GM21423 (cell line): Measurements from ENCODE around the gene SFMBT1.
"Not testable (repeated sequence)": the region's sequence is repeated elsewhere in the genome, so short reads cannot be mapped to it uniquely, and the experiment has no call there.

ENCODE experiments used
- ATAC-seq: cut with Tn5 transposase; IDR thresholded peaks from one replicate; pipeline ENCODE4 v1.9.1; 2021; ENCODE audit warnings: mild to moderate bottlenecking, moderate library complexity; ENCODE audit not compliant: unreplicated experiment

The SFMBT1 gene

GRCh38 chr3:53038679-53039375, 7.0 kb downstream of the SFMBT1 start:
- ATAC-seq = no peak

GRCh38 chr3:53035825-53036619, 9.9 kb downstream of the SFMBT1 start:
- no peak for ATAC-seq

DNA sequence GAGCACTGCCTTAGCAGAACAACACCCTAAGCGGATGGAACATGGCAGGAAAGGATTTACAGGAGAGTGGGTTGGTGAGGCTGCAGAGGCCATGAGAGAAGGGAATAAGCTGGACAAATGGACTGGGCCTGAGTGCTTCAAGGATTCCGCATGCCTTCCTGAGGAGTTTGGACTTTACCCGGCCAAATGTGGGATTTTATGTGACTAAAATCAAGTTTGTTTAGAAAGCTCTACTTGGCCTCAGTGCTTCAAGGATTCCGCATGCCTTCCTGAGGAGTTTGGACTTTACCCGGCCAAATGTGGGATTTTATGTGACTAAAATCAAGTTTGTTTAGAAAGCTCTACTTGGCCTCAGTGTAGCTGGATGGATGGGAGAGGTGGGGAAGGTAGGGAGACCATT, 10.9 kb downstream of the SFMBT1 start:
- not testable (repeated sequence) for ATAC-seq

DNA sequence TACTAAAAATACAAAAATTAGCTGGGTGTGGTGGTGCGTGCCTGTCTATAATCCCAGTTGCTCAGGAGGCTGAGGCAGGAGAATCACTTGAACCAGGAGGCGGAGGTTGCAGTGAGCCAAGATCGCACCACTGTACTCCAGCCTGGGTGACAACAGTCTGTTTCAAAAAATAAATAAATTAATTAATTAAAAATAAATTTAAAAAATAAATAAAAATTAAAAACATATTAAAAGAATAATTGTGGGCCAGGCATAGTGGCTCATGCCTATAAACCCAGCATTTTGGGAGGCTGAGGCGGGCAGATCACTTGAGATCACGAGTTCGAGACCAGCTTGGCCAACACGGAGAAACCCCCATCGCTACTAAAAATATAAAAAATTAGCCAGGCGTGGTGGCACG, 11.5 kb downstream of the SFMBT1 start:
- ATAC-seq = not testable (repeated sequence)

DNA sequence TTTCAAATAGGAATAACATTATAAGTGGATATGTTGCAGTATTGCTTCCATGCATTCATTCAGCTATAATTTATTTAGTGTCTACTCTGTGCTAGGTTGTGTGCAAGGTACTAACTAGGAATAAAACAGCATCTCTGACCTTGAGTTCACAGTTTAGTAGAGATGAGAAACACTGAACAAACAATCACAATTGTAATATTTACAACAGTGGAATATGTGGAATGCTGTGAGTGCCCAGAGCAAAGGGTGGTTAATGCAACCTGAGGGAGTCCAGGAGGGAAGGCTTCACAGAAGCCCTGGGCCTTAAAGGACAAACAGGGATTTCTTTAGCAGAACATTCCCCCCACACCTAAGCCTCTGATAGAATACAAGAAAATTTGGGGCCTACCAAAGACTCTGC, 13.3 kb downstream of the SFMBT1 start:
- no peak for ATAC-seq

DNA sequence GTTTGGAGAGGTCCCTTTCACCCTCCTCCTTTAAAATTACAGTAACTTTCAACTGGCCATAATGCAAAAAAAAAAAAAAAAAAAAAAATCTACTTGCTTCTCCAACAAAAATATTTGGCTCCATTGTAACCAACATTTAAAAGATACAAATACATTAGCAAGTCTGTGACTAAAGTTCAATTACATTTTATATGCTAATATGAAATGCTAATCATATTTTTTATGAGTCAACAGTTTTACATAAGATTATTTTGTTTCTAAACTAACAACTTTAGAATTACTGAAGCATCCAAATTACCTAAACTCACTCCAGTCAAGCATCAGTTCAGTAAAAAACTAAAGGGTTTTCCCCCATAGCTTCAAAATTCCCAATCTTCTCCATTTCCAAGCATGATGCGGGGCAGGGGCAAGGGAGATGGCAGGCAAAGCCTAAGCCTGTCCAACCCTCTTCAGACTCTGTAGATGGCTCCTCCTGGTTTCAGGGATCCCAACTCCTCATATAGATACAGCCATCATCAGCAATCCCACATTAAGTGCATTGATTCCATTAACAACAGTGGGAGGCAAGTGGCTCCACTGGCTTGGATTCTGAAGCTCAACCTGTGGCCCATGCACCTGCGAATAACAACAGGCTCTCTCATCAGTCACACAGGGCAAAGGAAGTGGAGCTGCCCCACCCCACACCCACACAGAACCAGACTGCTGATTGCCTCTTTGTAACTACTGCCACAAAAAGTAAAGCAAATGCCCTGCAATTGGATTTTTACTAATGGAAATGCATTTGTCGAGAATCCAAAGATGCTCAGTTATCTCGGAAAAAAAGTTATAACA, 15.0 kb downstream of the SFMBT1 start:
- no peak for ATAC-seq

GRCh38 chr3:53028641-53029040, 17.2 kb downstream of the SFMBT1 start:
- no peak for ATAC-seq

DNA sequence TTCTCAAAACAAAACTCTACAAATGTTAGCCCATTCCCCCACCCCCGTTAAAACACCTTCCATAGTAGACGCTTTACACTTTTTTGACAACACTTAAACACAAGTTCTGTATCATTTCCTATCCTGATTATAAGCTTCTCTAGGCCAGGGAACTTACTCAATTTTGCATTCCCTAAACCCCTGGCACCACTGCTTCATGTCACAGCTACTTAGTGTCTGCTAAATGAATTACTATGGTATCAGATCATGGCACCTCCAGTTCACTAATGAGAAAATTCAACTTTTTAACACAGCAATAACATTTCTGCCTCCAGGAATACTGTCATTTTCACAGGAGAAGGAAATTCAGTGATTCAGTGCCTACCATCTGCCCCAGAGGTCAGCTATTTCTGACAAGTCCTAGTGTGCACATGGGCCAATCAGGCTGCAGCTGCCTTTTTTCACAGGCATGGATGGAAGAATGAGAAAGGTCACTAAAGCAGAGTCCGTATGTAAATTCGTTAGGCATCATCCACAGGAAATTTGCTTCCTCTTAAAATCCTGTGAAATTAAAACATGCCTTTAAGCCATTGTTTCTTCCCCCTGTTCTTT, 18.5 kb downstream of the SFMBT1 start:
- no peak for ATAC-seq

DNA sequence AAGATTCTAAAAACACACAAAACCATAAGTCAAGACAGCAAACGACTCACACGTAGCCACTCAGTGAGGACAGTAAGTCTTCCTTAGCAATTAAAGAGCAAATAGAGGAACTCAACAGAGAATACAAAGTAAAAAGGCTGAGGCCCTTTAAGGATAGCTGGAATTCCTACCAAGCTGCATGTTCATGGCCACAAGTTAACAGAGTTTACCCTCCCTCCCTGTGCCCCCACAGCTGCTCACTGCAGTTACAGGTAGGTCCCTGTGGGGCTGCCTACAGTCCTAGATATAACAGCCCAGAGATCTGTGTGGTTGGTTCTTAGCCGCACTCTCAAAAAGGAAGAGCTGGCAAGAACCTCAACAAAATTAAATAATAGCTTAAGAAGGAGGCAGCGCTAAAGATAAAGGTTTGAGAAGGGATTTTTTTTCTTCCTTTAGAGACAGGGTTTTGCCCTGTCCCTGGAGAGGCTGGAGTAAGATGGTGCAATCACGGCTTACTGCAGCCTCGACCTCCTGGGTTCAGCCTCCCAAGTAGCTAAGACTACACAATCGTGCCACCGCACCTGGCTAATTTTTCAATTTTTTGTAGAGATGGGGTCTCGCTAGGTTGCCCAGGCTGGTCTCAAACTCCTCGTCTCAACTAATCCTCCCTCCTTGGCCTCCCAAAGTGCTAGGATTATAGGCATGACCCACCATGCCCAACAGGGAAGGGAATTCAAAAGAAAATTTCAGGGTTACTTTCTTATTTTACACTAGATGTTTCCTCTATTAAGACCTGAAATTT, 19.3 kb downstream of the SFMBT1 start:
- ATAC-seq = no peak

- no peak for ATAC-seq
Observed at GRCh38 chr3:53024315-53024714, 21.6 kb downstream of the SFMBT1 start.

DNA sequence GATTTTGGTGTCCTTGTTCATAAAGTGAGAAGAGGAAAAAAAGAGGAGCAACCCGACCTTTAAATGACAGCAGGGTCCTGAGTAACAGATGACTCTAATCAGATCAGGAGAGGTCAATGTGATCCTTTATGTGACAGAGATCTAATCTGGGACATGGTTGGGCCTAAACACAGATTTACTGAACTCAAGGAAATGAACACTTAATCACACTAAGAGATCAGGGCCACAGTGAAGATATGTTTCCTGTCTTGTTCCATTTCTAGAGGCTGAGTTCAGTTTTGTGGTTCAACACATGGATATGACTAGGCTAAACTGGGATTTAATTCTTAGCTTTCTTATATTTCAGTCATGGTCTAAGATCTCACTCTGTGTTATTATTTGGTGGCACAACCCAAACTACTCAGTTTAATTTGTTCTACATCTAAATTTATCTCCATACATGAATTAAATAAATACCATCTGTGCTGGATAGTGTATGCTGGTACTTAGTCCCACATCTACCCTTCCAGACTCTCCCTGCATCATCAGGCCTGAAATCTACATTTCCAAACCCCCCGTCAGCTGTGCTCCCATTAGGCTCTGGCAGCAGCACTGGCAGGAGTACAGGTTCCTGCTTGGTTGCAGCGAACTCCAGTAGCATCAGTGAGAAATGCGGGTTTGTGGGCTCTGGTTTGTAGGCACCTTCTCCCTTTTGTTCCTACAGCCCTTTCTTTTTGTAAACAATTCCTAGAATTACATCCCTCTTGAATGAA, 22.6 kb downstream of the SFMBT1 start:
- ATAC-seq = no peak

DNA sequence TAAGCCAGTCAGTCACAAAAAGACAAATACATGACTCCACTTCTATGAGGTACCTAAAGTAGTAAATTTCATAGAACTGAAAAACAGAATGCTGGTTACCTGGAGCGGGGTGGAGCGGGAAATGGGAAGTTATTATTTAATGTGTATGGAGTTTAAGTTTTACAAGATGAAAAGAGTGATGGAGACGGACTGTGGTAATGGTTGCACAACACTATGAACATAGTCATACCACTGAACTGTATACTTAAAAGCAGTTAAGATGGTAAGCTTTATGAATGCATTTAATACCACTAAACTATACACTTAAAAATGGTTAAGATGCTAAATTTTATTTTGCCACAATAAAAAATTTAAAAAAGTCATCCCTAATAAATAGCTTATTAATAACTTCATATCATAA, 23.2 kb downstream of the SFMBT1 start:
- ATAC-seq = no peak

- ATAC-seq = no peak
Observed at GRCh38 chr3:53016236-53016635, 29.6 kb downstream of the SFMBT1 start.

GRCh38 chr3:53011324-53011723, 34.5 kb downstream of the SFMBT1 start:
- no peak for ATAC-seq

DNA sequence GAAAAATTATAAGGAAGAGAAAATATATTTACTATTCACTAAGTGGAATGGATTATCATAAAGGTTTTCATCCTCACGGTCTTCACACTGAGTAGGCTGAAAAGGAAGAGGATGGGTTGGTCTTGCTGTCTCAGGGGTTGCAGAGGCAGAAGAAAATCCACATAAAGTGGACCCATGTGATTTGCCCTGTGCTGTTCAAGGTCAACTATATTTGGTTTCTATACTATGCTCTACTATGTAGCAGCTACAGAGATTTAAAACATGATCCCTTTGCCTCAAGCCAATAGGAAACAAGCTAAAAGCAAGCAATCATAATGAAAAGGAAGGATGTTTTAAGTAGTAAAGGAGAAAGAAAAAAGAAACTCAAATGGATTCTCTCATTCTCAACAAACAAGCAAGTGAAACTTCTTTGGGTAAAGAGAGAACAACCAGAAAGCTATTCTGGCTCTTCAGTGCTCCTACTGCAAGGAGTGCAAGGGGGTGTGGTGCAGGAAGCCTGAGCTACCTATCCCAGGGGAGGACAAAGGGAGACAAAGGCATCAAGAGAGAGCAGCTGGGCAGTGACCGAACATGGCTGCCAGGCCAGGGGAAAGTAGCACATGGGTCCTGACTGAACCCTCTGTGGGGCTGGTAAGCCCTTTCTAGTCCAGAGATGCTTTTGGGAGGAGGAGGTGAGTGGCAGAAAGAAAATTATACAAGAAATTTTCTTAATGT, 35.9 kb downstream of the SFMBT1 start:
- ATAC-seq = no peak

- no peak for ATAC-seq
Observed at GRCh38 chr3:53008932-53009331, 36.9 kb downstream of the SFMBT1 start.

DNA sequence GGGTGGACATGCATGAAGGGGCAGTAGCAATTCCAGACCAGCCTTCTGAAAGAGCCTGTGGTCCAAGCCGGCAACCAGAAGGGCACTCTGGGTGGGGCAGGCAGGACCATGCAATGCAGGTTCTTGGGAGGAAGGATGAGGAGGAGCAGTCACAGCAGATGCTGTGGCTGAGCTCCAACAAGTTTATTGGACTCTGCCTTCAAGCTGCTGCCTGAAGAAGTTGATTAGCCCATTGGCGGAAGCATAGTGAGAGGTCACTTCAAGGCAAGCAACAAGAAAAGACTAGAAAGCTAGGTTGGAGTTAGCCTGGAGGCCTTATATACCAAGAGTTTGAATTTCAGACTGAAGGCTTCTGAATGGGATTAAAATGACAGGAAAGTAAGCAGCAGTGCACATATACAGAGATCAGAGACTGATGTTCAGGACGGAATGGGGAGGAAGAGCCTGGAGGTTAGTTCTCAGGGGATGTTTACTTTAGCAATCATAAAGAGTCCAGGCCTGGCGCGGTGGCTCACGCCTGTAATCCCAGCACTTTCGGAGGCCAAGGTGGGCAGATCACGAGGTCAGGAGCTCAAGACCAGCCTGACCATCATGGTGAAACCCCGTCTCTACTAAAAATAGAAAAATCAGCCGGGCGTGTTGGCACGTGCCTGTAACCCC, 39.9 kb downstream of the SFMBT1 start:
- no peak for ATAC-seq

- no peak for ATAC-seq
Observed at GRCh38 chr3:53005338-53005737, 40.5 kb downstream of the SFMBT1 start.

GRCh38 chr3:53003320-53003719, 42.6 kb downstream of the SFMBT1 start:
- ATAC-seq = no peak
